H1 (cell line): ENCODE measurements around the gene MED16.

Experiments
- BRCA1 ChIP-seq: IDR thresholded peaks from 2 replicates; pipeline ENCODE4 v1.6.1; 2012; ENCODE audit warnings: low read depth, low read length, improper control_type of control experiment
- CBX5 ChIP-seq: fragments of 300-800, 300-1000 bp; sonication (generic); IDR thresholded peaks from 2 replicates; pipeline ENCODE4 v1.7.1; 2016; ENCODE audit warnings: antibody characterized with exemption, low read length, low read depth
- CEBPB ChIP-seq: IDR thresholded peaks from 2 replicates; pipeline ENCODE4 v1.6.1; 2012; ENCODE audit warnings: low read depth, low read length
- CREB1 ChIP-seq: IDR thresholded peaks from 2 replicates; pipeline ENCODE4 v1.6.1; 2012; ENCODE audit warnings: inconsistent platforms
- EZH2 ChIP-seq: fragments of 200-600 bp; sonication (generic); IDR thresholded peaks from 2 replicates; pipeline ENCODE4 v1.7.1; 2012; ENCODE audit warnings: low read depth, mild to moderate bottlenecking, moderate library complexity, low read length, inconsistent platforms; ENCODE audit not compliant: severe bottlenecking
- GTF2F1 ChIP-seq: IDR thresholded peaks from 2 replicates; pipeline ENCODE4 v1.6.1; 2012; ENCODE audit warnings: low read depth, low read length, improper control_type of control experiment, borderline replicate concordance
- NRF1 ChIP-seq: IDR thresholded peaks from 2 replicates; pipeline ENCODE4 v1.6.1; 2011; ENCODE audit warnings: mild to moderate bottlenecking, low read depth, low read length, improper control_type of control experiment
- RBBP5 ChIP-seq: IDR thresholded peaks from 2 replicates; pipeline ENCODE4 v1.7.1; 2012; ENCODE audit warnings: low read depth, mild to moderate bottlenecking, inconsistent platforms, low read length, moderate library complexity, borderline replicate concordance
- SP1 ChIP-seq: IDR thresholded peaks from 2 replicates; pipeline ENCODE4 v1.6.1; 2011; ENCODE audit warnings: low read depth, low read length
- ZNF274 ChIP-seq: IDR thresholded peaks from 2 replicates; pipeline ENCODE4 v1.7.0; 2012; ENCODE audit warnings: low read length, borderline replicate concordance; ENCODE audit errors: extremely low read depth
- TF ChIP-seq, protein P1 (sequence below), 3 experiments: IDR thresholded peaks; 1 replicate in 2 of 3; 2 replicates in 1 of 3; pipeline versions ENCODE4 v1.5.1 to v1.6.1; 2011; ENCODE audit warnings: low read length in 3 of 3, mild to moderate bottlenecking in 3 of 3, inconsistent platforms in 2 of 3, low read depth in 1 of 3, moderate library complexity in 1 of 3; ENCODE audit not compliant: insufficient read depth in 1 of 3; ENCODE audit errors: control extremely low read depth in 1 of 3
- TF ChIP-seq, protein P2 (sequence below): IDR thresholded peaks from 2 replicates; pipeline ENCODE4 v1.6.1; 2011; ENCODE audit warnings: low read length, improper control_type of control experiment

DNA sequence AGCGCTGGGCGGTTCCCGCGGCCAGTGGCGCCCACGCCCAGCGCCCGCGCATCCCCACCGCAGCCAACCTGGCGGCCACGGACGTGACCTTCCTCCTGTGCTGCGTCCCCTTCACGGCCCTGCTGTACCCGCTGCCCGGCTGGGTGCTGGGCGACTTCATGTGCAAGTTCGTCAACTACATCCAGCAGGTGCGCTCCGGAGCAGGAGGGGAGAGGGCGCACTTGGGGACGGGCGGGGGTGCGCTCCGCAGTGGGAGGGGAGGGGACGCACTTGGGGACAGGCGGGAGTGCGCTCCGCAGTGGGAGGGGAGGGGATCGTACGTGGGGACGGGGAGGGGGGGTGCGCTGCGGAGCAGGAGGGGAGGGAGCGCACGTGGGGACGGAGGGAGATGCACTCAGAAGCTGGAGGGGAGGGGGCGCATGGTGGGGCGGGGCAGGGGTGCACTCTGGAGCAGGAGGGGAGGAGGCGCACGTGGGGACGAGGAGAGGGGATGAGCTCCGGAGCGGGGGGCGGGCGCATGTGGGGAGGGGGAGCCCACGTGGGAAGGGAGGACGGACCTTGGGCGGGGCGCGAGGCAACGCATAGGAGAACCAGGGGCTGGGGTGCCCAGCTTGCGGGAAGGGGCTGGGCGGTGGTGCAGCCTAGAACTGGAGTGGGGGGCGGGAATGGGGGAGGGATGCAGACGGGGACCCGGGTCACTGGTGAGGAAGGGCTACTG is 25.7 kb upstream of the MED16 start:
- TF ChIP-seq EZH2 (no peak), CREB1 (no peak), BRCA1 (no peak), RBBP5 (no peak), SP1 (no peak), CEBPB (no peak), NRF1 (no peak), GTF2F1 (no peak), ZNF274 (no peak), CBX5 (no peak)
- TF ChIP-seq, protein P1, sequence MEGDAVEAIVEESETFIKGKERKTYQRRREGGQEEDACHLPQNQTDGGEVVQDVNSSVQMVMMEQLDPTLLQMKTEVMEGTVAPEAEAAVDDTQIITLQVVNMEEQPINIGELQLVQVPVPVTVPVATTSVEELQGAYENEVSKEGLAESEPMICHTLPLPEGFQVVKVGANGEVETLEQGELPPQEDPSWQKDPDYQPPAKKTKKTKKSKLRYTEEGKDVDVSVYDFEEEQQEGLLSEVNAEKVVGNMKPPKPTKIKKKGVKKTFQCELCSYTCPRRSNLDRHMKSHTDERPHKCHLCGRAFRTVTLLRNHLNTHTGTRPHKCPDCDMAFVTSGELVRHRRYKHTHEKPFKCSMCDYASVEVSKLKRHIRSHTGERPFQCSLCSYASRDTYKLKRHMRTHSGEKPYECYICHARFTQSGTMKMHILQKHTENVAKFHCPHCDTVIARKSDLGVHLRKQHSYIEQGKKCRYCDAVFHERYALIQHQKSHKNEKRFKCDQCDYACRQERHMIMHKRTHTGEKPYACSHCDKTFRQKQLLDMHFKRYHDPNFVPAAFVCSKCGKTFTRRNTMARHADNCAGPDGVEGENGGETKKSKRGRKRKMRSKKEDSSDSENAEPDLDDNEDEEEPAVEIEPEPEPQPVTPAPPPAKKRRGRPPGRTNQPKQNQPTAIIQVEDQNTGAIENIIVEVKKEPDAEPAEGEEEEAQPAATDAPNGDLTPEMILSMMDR (IDR thresholded peaks at IDR 0.05; ENCODE audit: control extremely low read depth in 1 of 3, insufficient read depth in 1 of 3, low read depth in 1 of 3, low read length in 3 of 3) = no peak
- TF ChIP-seq, protein P2, sequence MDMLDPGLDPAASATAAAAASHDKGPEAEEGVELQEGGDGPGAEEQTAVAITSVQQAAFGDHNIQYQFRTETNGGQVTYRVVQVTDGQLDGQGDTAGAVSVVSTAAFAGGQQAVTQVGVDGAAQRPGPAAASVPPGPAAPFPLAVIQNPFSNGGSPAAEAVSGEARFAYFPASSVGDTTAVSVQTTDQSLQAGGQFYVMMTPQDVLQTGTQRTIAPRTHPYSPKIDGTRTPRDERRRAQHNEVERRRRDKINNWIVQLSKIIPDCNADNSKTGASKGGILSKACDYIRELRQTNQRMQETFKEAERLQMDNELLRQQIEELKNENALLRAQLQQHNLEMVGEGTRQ = no peak
